Measurements from ENCODE around the gene HMX3. TPM values are rescaled to one million over a fixed set of nuclear protein-coding genes. Genes with fewer than 3 reads are reported as not detected.
"Not testable (repeated sequence)": the region's sequence is repeated elsewhere in the genome, so short reads cannot be mapped to it uniquely, and the experiment has no call there.

HMX3 gene
- total and polyA plus RNA-seq, 2 experiments from 2014 or later, result 0.35 TPM; not detected in 1

GRCh38 chr10:123175389-123176387, 39.9 kb downstream of the HMX3 start (continued):
- no peak for TF ChIP-seq ZNF462 (CRISPR knock-in tag; IDR thresholded peaks at IDR 0.05)
- TF ChIP-seq, protein P1, sequence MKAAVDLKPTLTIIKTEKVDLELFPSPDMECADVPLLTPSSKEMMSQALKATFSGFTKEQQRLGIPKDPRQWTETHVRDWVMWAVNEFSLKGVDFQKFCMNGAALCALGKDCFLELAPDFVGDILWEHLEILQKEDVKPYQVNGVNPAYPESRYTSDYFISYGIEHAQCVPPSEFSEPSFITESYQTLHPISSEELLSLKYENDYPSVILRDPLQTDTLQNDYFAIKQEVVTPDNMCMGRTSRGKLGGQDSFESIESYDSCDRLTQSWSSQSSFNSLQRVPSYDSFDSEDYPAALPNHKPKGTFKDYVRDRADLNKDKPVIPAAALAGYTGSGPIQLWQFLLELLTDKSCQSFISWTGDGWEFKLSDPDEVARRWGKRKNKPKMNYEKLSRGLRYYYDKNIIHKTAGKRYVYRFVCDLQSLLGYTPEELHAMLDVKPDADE (IDR thresholded peaks at IDR 0.05), result no peak
- no peak for TF ChIP-seq ZNF114 (CRISPR knock-in tag; IDR thresholded peaks at IDR 0.05)
- no peak for TF ChIP-seq JUNB (IDR thresholded peaks at IDR 0.05; ENCODE audit: unreplicated experiment)
- TF ChIP-seq EZH2 (IDR thresholded peaks at IDR 0.05; ENCODE audit: low read depth, unreplicated experiment), result no peak

DNA sequence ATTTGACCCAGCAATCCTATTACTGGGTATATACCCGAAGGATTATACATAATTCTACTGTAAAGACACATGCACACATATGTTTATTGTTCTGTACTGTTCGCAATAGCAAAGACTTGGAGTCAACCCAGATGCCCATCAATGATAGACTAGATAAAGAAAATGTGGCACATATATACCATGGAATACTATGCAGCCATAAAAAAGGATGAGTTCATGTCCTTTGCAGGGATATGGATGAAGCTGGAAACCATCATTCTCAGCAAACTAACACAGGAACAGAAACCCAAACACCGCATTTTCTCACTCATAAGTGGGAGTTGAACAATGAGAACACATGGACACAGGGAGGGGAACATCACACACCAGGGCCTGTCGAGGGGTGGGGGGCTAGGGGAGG, 42.6 kb downstream of the HMX3 start:
- not testable (repeated sequence) for H3K36me3 ChIP-seq (ENCODE audit: insufficient read depth); H3K27me3 Mint-ChIP-seq (ENCODE audit: insufficient read depth, low read depth, poor library complexity); H3K27ac ChIP-seq (ENCODE audit: low read depth); H3K9me3 Mint-ChIP-seq; H2AFZ ChIP-seq; H3K9me2 ChIP-seq (ENCODE audit: insufficient read depth); DNase-seq (ENCODE audit: low spot score); H3K4me3 ChIP-seq; ATAC-seq; H3K4me3 Mint-ChIP-seq; H3K4me2 ChIP-seq; H3F3A ChIP-seq (replicated peaks; ENCODE audit: low read depth); H3K4me1 ChIP-seq (ENCODE audit: insufficient read depth); H3K27me3 ChIP-seq (ENCODE audit: insufficient read depth); H3K4me1 Mint-ChIP-seq; H3K27ac Mint-ChIP-seq
- H4K20me1 ChIP-seq (replicated peaks; ENCODE audit: insufficient read depth), result peaks cover 11% of the 10 kb centered on the region; the same call in 1 of the 2 replicates
- peaks cover 49% of the 10 kb centered on the region for H3K36me3 Mint-ChIP-seq (ENCODE audit: low read depth)
- H3K79me2 ChIP-seq (replicated peaks; ENCODE audit: insufficient read depth), result peaks cover 16% of the 10 kb centered on the region

Data from GM23338 (cell line).